A204.1 (cell line): ENCODE results near the gene HOXA9.

Experiments used
- FAIRE-seq: peaks from 2 replicates; lab custom pipeline; 2012; peaks lifted over from hg19 to GRCh38; lab: Jason Lieb, UNC

The HOXA9 gene

GRCh38 chr7:27187475-27188385 is 22.4 kb upstream of the HOXA9 start:
- no peak for FAIRE-seq

DNA sequence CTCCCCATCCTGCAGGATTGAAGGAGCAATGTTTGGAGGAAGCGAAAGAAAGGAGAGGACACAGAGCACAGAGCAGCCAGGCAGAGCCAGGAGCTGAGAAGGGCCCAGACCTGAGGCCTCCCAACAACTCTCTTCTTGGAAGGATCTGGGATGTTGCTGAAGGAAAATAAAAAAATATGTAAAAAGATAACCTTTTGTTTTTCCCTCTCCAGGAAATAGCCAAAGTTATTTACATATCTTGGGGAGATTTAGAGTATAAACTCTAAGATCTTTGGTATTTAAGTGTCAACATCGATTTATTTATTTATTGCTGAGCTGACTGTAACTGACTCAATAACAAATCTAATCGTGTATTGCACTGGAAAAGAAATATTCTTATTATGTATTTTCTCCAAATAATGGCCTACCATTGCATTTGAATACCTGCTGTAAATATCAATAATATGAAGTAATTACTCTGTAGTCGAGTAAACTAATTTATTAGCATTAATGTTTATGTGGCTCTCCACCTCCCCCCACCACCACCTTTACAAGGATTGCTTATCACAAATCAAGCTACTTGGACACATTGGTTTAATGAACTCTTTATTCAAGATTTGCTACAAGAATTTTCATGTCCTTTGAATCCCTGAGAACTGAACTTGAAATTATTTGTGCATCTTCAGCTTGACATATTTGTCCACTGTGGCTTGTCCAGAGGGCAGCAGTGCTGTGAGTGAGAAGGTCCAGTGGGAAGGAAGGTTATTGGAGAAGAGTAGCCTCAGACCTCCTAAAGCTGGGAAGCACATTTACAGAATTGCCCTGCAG is 21.5 kb upstream of the HOXA9 start:
- no peak for FAIRE-seq

DNA sequence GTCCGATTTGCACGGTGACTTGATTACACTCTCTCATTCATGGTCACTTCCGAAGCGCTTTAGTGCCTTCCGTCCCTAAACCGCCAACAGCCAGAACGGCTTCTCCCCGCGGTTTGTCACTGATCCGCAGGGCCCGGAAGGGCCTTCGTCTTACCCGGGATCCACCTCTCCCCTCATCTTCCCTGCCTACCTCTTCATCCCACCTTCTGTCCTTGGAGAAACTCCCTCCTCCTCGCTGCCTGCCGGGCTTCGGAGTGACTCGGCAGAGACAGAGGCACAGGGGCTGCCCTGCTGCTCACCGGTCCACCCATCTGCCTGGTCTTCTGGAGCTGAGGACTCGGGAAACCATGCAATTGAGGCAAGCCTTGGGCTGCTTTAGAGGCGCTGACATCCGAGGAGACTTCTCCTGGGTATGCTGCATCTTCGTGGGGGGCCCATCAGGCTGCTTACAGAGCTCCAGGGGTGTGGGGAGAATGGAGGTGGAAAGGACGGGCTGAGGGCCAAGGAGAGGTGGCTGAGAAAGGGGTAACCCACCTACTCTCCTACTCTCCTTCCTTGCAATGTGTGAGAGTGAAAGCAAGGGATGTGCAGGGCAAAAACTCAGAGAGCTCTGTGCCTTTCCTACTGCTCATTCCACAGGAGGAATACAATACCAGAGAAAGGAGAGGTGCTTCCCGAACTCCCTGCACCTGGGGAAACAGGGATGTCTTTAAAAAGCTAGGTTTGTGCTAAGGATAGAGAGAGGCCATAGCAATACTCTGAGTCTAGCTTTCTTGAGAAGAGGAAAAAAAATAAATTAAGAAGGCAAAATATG is 20.7 kb upstream of the HOXA9 start:
- no peak for FAIRE-seq

DNA sequence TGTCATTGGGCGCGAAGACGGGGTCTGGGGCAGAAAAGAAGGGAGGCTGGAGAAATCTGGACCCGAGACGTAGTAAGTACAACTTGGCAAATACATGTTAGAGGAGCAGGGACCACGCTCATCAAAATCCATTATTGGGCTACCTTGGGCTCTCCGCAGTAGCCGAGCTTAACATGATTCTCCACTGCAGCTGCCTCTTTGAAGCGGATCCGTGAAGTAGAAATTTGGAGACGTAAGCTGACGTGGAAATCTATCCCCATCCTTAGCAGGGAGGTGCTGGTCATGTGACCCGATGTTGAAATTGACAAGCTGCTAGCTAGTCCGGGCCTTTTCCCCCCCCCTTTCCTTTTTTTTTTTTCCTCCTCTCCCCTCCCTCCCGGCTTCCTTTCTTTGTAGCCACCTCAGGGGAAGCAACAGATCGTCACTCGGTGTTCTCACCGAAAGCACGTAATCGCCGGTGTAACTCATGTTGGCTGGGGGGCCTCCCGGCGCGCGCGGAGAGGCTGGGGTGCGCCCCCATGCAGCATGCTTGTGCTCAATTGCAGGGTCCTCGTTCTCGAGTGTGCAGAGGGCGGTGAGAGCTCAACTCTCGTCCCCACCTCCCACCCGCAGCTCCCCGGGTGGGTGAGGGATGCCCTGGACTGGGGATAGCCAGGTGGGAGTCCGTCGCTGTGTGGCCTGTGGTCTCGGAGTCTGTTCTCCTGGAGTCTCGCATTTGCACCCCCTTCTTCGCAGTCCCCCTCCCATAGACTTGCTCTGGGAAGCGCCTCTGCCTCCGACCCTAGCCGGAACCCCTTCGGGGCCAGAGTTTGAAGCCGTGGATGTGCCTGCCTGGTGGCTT is 19.9 kb upstream of the HOXA9 start, which contains the start of gene HOXA11:
HOXA11 (minus strand) TSS at position 220 of the 841 bp plus-strand sequence; CDS start at position 132, 88 bp downstream.
- FAIRE-seq: no peak

DNA sequence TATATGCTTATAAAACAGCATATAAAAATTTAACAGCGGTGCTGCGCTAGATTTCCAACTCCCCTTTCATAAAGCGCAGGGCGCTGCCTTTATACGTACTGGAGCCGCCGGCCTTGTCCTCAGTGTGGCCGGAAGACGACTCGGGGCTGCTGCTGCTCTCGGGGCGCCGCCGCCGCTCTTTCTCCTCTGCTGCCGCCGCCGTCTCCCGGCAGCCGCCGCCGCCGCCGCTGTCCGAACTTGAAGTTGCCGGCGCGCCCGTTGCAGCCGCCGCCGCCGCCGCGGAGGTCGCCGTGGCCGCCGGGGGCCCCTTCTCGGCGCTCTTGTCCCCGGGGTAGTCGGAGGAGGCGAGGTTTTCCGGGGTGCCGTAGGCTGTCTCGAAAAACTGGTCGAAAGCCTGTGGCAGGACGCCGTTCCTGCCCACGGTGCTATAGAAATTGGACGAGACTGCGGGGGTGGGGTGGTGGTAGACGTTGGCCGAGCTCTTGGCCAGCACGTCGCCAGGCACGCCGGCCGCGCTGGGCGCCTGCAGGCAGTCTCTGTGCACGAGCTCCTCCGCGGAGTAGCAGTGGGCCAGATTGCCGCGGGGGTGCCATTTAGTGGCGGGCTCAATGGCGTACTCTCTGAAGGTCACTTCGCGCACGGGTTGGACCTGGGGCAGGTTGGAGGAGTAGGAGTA is 19.1 kb upstream of the HOXA9 start:
- no peak for FAIRE-seq

GRCh38 chr7:27183682-27184336 is 18.5 kb upstream of the HOXA9 start:
- no peak for FAIRE-seq

DNA sequence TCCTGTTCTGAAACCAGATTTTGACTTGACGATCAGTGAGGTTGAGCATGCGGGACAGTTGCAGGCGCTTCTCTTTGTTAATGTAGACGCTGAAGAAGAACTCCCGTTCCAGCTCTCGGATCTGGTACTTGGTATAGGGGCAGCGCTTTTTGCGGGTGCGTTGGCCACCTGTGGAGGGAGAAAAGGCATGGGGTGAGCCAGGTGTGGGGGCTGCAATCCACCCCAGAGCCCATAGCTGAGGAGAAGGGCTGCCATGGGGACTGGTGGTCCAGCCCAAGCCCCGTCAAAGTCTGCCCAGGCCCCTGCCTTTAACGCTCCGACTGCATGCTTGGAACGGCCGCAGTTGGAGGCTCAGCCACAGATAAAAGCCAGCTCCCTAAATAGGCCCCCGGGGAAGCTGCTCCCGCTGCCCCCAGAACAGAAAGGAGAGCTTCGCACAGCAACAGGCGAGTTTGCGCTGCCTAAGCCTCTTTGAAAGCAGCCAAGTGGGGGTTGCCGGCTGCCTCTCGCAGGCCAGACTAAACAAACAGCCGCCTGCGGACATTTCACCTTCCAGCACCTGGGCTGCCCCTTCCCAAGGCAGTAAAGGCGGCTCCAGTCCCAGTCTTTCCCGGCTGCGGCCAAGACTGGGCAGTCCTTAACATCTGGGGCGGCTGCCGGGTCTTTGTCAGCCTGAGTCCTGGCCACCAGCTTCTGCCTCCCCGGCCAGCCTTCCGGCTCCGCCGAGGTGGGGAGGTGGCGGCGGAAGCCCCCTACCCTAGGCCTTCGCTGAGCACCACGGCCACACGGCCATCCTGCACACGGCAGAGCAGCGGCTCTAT is 17.7 kb upstream of the HOXA9 start:
- no peak for FAIRE-seq

DNA sequence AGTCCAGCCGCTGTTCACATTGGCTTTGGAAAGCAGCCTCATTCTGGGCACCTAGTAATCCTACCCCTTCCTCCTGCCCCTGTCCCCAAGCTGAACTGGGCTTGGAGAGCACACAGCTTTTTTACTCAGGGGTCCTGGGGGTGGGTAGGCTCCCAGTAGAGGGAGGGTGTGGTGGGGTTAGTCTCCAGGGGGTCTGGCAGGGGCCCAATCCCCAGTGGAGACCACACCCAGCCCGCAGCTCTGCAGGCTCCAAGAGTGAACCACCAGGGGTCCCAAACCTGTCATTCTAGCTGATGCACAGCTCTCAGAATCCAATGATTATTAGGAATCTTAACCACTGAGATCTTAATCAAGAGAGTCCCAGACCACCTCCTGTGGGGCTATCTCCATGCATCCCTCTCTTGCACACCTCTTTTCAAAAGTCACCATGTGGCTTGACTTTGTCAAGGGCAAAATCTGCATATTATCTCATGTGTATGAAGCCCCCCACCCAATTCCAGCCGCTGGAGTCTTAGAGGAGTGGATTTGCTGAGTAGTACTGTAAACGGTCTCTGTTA is 17.0 kb upstream of the HOXA9 start:
- FAIRE-seq: no peak

DNA sequence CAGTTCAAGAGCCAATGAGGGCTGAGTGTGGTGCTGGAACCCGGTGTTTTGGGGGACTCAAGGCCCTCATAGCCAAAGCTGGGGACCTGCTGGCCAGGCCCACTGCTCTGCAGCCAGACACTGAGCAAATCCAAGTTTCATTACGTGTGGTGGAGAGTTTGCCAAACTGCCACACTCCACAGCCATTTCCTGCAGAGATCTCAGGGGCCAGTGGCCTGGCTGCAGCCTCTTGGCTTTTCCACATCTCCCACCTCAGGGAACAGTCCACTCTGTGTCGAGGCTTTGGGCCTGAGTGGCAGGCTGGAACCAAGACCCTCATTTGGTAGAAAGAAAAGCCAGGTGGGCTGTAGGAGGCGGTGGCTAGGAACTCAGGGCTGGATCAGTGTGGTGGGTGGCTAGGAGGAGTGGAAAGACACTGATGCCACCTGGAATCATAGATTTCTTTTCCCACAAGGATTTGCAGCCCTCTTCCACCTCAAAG is 16.5 kb upstream of the HOXA9 start:
- FAIRE-seq: no peak

DNA sequence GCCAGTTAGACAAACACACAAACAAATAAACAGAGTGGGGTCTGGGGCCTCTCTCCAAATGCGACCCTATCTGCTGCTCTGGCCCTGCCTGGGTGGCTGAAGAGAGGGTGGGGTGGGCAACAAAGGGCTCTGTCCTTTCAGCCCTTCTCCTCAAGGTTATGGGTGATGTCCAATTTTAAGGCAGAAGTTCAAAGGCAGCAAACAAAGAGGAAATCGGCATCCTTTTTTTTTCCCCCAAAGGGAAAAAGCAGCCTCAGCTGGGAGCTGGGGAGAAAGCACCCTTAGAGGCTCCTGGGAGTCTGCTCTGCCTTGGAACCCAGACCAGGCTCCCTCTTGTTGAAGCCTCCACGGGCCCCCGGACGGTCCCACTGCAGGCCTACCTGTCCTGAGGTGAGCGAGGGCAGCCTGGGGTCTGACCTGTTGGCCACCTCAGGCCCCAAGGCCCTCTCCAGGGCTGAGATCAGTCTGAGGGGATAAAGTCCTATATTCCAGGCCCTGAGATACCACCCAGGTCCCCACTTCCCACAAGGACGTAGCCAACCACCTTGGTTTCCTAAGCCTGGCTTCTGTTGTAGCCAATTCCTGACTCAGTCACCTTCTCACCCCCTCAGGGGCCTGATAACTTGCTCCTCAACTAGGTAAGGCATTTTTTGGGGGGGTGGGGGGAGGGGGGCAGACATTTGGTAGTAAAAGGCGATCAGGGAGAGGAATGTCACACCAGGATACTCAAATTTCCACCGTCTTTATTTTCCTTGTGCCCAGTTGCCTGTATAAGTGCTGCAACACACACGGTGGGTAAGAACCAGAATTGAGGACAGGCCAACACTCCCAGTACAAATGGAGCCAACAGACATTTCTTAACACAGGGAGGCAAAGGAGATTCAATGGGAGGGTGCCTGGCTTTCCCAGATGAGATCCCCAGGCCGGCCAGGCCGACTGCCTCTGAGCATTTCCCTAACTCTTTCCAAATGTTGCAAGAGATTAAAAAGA is 15.4 kb upstream of the HOXA9 start:
- FAIRE-seq: no peak

- FAIRE-seq: no peak
Measured at GRCh38 chr7:27179503-27180430, 14.4 kb upstream of the HOXA9 start.

GRCh38 chr7:27179030-27179429 is 13.7 kb upstream of the HOXA9 start:
- FAIRE-seq: no peak

DNA sequence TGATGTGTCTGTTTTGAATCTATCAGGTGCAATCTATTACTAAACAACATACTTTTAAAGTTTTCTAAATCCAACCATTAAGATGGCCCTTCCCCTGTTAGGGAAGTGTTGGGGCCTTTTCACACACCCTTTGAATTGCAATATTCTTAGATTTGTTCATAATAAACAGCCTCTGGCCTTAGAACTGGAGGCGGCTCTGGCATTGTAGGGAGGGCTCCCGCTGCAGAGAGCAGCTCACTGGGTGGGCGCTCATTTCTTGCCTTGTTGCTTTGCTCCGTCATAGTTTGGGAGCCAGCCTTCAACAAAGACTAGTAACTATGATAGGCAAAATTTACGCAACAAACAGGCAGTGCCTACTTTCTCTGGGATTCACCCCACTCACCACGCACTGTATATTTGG is 13.0 kb upstream of the HOXA9 start:
- no peak for FAIRE-seq

- FAIRE-seq: no peak
Measured at GRCh38 chr7:27177795-27178320, 12.5 kb upstream of the HOXA9 start.

DNA sequence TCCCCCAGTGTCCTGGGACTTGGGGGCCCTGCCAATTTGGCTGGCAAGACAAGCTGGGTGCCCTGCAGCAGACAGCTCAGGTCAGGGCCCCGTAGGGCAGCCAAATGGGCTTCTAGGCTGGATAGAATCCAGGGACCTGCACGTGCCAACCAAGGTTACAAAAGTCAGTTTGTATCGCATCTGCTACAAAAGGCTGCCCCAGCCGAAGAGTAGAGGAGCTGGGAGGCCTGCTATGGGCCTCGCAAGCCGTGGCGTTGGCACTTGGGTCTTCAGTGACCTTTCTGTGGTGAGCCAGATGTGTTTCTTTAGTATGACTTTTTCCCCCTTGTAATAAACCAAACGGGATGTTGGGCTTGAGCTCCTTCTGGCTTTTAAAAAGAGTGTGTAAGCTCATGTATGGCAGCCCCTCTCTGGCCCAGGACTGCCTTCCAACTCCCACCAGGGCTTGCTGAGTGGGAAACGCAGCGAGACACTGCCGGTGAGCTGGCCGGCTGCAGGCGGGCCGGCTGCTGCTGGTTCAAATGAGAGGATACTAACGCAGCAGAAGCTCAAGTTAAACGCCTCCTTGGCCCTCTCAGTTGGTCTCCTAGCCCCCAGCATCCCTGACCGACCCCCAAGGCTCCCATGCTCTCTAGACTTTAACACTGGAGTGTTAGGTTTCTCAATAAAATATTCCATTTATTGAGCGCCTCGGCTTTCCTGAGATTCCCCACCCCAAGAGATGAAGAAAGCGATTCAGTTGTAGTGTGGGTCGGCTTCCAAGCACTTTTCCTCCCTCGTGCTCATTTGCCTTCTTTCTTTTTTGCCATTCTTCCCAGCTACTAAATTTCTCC is 11.8 kb upstream of the HOXA9 start:
- FAIRE-seq: no peak

- no peak for FAIRE-seq
Measured at GRCh38 chr7:27176524-27176845, 11.1 kb upstream of the HOXA9 start.
